ENCODE data around the gene TIA1.

DNA sequence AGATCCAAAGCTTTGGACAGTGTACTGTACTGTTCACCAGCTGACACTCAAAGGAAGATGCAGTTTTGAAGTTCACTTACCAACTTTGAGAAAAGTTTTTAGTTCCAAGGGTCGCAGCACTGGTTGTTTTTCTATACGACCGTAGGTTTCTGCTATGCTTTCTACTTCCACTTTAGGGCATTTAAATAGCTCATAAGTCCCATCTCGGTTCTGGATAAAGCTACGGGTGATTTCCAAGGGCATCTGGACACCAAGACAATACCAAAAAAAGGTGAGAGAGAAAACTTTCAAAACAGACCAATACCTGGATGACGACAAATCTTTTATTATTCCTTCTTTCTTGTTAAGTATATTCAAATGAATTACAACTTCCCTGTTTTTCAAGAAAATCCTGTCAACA lies 87.9 kb downstream of the TIA1 start:
- TF ChIP-seq POLR2A (IDR thresholded peaks at IDR 0.05; ENCODE audit: low read length) (no peak), GATA1 (IDR thresholded peaks at IDR 0.05; ENCODE audit: low read depth, low read length) (no peak)
